GM12864 (cell line): ENCODE measurements around the gene NUP133.

Experiments used
- DNase-seq: peaks from one replicate; pipeline ENCODE4 v3.0.0-alpha.2; 2011; ENCODE audit warnings: low read depth
- H3K4me3 ChIP-seq: 2 replicates; pipeline ENCODE4 v1.5.1; 2011; ENCODE audit warnings: mild to moderate bottlenecking, low read depth, low read length, control low read depth
- TF ChIP-seq, protein P1 (sequence below): IDR thresholded peaks from 2 replicates; pipeline ENCODE4 v1.5.1; 2011; ENCODE audit warnings: low read depth, mild to moderate bottlenecking, moderate library complexity, low read length, control low read depth, inconsistent platforms; ENCODE audit errors: missing control alignments

Gene NUP133

DNA sequence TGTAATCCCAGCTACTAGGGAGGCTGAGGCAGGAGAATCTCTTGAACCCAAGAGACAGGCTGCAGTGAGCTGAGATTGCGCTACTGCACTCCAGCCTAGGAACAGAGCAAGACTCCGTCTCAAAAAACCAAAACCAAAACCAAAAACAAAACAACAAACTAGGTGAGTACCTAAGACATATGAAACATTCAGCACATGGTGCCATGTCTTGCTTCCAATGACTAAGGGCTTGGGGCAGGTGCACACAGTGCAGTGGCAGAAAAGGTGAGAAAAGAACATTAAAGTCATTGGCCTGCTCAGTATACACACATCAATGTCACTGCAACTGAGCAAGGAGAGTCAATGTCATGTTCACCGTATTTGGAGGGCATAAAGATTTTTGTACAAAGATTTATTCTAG, 70.1 kb downstream of the NUP133 start:
- DNase-seq: no peak
- H3K4me3 ChIP-seq: no peak overlapping the region

DNA sequence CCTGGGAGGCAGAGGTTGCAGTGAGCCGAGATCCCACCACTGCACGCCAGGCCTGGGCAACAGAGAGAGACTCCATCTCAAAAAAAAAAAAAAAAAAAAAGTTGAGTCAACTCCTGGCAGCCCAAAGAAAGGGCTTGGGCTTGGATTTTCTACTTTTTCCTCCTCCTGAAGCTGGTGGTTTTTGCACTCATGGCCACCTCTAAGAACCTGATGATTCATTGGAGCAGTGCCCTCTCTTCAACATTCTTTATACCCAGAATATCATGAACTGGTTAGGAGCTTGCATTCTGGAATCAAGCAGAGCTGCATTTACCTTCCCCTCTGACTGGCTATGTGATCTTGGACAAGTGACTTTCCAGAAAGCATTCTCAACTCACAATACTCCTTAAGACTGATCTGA, 70.7 kb downstream of the NUP133 start:
- no peak for DNase-seq
- H3K4me3 ChIP-seq: no peak overlapping the region
- TF ChIP-seq, protein P1, sequence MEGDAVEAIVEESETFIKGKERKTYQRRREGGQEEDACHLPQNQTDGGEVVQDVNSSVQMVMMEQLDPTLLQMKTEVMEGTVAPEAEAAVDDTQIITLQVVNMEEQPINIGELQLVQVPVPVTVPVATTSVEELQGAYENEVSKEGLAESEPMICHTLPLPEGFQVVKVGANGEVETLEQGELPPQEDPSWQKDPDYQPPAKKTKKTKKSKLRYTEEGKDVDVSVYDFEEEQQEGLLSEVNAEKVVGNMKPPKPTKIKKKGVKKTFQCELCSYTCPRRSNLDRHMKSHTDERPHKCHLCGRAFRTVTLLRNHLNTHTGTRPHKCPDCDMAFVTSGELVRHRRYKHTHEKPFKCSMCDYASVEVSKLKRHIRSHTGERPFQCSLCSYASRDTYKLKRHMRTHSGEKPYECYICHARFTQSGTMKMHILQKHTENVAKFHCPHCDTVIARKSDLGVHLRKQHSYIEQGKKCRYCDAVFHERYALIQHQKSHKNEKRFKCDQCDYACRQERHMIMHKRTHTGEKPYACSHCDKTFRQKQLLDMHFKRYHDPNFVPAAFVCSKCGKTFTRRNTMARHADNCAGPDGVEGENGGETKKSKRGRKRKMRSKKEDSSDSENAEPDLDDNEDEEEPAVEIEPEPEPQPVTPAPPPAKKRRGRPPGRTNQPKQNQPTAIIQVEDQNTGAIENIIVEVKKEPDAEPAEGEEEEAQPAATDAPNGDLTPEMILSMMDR: no peak

More for the DNA sequence above, 70.1 kb downstream of the NUP133 start:
- TF ChIP-seq, protein P1: no peak

DNA sequence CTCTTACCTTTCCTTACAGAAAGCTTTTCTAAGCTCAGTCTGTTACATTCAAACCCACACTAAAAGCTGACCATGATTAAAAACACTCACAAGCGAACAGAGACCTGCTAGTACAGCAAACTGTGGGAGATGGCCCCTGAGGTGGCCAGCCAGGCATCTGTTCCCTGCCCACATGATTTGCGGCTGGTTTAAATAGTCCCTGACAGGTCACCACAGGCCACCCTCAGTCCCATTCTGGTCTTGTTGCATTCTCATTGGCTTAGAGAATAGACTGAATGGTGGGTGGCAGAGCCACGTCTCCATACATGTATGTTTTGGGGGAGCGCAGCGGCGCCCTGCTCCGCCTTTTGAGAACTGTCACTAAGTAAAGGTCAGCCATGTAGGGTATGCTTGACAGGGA, 71.9 kb downstream of the NUP133 start:
- DNase-seq: no peak
- TF ChIP-seq, protein P1: no peak
- no peak overlapping the region for H3K4me3 ChIP-seq

DNA sequence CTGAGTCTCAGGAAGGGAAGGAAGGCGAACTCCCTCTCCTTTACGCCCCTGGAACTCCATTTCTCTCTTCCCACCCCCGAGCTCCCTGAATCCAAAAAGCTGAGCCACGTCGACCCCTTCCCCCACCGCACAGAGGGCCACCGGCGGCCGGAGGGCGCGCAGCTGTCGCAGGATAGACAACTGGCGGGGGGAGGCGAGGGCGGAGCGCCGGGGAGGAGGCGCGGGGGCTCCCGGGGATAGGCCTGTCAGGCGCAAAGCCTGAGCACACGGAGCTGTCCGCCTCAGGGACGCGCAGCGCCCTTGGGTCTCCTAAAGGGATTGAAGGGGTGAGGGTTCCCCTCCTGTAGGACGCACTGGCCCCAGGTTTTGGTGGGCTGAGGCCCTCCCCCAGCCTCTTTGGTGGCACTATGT, 73.5 kb downstream of the NUP133 start:
- no peak overlapping the region for H3K4me3 ChIP-seq
- DNase-seq: no peak
- TF ChIP-seq, protein P1: no peak

DNA sequence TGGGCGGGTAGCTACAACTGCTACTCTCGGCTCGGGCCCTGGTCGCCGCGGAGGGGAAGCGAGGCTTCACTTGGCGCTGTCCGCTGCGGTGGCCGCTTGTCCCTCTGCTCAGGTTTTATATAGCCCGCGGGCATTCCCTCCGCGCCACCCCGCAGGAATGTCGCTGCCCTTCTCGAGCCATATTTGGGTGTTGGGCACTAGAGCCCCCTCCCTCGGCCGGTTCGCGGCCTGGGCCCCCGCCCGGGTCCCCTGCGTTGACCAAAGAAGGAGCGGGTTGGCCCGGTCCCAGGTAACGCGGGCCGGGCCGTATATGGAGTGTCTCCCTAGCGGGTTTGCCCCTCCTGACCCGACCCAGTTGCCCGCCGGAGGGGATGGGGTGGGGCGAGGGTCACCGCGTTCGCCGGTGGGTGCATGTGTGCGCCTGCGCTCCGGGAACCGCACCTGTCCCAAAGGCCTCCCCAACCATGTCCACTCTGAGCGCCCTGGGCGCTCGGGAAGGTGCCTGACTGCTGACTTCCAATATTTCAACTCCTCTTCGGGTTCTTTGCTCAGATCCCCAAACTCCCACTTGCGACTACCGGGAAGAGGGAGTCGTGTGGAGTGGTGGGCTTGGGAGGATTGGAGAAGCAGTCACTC, 74.0 kb downstream of the NUP133 start, which contains the start of gene ACTA1:
Gene ACTA1, minus strand, starts transcription at position 90 of the 636 bp plus-strand sequence. CDS start 979 bp downstream, outside the sequence.
- no peak within 1 kb of the TSS for H3K4me3 ChIP-seq
- no peak for DNase-seq
- TF ChIP-seq, protein P1: no peak

DNA sequence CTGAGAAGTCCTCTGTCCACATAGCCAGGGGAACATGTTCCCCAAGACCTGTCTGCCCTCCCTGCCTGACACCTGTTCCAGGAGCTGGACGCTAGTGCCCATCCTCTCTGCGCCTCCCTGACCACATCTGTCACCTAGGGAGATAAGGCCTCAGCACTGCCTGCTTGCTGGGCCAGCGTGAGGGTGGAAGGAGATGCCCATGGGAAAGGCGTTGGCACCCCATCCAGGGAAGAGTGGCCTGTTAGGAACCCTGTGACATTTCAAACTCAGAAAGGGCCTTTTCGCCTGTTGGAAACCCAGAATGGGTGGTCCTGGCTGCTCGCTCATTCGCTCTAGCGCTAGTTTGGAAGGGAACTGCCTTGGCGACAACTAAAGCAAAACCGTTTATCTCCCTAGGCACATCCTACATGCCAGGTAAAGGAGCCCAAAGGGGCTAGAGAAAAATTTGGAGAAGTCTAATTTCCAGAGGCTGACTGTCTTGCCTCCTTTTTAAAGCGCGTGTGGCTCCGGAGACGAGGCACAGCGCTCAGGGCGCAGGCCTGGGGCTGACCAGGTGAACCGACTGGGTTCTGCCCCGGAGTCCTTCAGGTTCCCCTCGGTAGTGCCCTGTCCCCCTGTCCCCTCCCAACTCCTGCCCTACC, 74.7 kb downstream of the NUP133 start:
- TF ChIP-seq, protein P1: no peak
- DNase-seq: no peak
- H3K4me3 ChIP-seq: no peak overlapping the region
